GM18858 (cell line): ENCODE results near the gene PTCH1.
A peak's percentile ranks its signal among the peaks of the same experiment; 100 is the strongest.

Experiments
- ATAC-seq: cut with Tn5 transposase; IDR thresholded peaks from one replicate; pipeline ENCODE4 v1.9.1; 2021; ENCODE audit not compliant: unreplicated experiment

The PTCH1 gene

GRCh38 chr9:95513711-95514110 lies 3.1 kb downstream of the PTCH1 start:
- no peak for ATAC-seq

DNA sequence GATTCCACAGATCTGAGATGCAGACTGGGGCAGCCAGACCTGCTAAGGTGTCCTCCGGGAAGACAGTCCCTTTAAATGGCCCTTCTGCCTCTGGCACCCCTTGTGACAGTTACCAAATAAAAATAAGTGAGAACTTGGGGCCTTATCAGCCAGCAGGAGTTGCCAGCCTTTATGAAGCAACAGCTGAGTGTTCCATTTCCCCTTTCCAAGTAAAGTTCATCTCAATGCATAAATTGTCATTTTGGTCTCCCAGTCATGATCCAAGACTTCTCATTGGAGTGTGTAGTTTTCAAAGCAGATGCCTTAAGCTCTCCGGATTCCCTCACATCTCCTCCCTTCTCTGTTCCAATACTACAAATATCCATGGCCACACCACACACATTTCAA lies 4.1 kb downstream of the PTCH1 start:
- ATAC-seq = no peak

DNA sequence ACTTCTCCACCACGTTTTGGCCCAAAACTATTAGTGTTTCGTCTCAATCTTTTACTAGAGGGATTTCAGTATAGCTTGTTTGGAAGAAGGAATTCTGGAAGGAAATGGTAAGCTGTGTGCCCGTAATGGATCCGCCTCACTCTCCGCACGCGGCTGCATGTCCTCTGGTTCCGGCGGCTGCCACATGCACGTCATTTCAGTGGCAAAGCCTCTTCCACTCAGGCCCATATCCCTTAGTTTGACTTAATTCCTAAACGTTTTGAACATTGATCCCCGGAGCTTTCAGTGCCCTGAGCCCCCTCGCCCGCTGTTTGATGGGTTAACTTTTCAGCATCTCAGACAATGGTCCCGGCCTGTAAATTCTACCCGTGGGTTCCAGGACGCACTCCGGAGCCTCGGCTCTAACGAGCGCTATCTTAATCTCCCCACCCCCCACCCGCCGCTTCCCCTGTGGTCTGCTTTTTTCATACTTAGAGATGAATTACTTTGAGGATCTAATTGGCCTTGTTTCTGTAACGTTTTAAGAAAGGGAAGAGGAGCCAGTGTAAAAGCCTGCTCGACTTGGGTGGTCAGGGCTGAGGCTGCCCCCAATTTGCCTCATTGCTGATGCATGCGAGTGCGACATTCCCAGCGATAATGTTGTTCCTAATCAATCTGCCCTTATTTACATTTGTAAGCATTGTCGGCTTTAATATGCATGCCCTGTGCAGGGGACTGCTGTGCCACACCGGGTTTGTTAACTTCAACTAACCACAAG lies 4.6 kb downstream of the PTCH1 start:
- no peak for ATAC-seq

DNA sequence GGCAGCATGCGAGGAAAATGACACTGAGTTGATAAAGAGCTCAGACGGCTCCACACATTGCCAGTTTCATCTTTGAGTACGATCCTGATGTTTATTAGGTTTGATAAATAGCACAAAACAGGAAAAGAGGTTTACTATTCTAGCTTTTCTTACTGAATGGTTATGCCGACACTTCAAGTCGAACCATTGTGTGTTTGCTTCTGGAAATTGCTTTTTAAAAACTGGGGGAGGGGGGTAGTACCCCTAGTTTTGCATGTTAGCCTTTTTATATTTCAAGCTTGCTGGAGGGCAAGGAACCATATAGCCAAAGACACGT lies 5.2 kb downstream of the PTCH1 start:
- ATAC-seq = no peak

DNA sequence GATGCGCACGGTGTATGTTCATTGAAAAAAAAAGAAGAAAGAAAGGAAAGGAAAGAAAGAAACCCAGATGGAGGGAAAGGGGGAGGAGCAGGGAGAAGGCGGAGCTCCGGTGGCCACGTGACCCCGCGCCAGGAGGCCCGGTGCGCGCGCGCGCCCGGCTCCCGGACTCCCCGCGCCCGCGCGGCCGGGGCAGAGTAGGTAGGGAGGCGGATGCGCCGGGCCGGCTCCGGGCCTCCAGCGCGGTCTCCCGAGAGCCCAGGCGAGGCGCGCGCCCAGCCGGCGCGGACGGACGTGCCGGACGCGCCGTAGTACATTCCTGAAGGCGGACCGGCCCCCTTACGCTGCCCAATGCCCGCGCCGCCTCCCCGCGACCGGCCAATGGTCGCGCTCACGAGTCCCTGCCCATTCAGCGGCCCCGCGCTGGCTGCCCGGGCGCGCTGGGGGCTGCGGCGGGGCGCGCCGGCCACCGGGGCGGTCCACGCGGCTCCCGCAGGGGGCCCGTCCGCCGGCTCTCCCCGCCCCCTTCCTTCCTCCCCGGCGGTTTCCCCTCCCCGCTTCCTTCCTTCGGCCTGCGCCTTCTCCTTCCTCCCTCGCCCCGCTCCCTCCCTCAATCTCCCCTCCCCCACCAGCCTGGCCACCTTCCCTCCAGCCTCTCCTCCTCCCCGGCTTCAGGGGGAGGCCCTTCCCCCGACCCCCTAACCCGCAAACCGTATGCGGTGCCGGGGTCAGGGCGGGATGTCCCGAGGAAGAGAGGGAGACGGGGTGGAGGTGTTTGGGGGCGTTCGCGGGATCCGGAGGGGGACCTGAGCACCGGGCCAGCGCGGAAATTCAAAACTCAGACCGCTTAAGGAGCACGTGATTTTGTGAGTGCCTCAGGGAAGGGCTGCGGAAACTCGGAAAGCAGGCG lies 5.8 kb downstream of the PTCH1 start:
- ATAC-seq = peak; percentile 35

GRCh38 chr9:95509851-95510708 lies 6.7 kb downstream of the PTCH1 start:
- ATAC-seq = no peak

DNA sequence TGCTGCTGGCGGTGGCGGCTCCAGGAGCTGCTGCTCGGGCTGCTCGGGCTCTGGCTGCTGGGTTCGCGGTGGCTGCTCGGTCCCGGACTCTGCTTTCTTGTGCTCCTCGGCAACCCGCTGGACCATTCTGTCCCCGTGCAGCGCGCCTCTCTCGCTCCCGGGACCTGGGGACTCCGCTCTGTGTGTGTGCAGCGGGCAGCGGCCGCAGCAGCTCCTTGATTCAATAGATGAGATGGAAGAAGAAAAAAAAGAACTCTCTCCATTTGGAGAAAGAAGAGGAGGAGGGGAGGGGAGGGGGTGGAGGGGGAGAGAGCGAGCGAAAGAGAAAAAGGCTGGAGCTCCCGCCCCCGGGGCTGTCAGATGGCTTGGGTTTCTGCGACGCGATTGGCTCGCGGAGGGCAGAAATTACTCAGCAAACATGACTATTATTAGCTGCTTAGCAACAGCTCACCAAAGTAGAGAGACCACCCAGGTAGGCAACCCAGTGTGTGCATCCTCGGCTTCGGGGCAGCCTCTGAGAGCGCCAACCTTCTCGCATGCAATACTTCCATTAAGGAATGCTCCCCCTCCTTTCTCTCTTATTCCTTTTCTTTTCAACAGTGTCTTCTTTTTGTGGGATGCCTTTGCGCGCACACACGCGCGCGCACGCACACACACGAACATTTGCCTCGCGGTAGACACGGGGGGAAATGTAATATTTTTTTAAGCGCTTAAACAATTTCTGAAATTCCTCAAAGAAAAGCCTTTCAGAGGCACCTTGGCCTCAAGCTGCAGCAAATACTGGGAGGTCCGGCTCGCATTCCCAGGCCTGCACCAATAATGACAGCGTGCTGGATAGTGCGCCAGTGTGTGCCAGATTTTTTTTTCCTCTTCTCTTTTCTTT lies 7.6 kb downstream of the PTCH1 start:
- ATAC-seq = peak; percentile 34

- ATAC-seq = no peak
Measured at GRCh38 chr9:95508242-95508967, 8.4 kb downstream of the PTCH1 start.

DNA sequence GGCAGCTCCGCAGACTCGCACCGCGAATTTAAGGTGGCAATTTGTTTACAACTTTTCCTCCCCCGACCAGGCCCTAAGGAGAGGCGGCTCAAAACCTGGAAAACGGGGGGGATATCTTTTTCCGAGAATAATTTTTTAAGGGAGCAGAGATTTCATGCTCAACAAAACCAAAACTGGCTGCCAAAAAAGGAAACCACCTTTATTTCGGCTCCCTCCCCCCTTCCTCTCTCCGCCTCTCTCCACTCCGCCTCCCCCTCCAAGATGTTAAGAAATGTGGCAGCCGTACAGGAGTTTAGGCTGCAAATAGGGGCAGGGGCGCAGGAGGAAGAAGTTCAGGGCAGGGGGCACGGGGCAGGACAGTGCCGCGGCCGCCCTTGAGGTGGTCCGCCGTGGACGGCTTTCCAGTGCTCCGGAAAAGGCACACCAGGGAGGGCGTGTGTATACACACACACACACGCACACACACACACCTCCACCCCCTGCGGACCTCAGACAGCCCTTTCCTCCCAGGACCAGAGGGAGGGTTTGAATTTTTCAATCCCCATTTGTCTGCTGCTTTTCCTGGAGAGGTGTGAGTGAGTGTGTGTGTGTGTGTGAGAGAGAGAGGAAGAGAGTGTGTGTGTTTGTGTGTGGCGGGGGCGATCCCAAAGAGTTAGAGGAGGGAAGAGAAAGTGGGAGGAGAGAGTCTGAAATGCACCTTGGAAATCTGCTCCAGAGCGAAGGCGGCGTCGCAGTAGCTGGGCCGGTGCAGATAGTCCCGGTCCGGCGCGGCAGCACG lies 9.1 kb downstream of the PTCH1 start:
- no peak for ATAC-seq

DNA sequence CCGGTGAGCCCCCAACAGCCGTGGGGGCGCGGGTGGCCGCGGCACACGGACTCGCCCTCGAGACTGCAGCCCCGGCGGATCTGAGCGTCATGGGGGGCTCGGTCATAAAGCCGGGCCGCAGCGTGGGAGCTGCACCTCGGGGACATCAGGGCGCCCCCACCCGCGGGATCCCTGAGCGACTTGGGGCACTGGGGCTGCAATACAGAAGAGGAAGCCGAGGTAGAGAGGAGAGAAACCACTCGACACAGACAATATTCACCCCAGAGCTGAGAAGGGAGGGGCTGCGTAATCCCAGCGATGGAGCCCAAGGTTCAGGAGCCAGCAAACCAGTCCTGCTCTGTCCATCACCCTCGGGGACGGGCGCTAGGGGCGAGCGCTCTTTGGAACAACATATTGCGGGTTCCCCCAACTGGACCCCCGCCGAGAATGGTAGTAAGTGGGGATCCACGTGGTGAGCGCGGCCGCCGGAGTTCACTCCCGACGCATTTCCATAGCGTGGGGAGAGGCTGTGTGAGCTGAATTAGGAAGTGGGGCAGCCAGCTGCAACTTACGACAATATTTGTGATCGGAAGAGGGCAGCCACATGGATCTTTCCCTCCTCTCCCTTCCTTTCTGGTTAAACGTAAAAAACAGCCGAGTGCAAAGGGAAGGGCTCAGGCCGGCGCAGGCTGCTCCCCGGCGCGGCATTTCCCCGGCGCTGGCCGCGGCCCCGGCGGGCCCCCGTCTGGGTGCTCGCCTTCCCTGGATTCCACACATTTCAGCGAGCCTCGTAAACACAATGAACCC lies 9.9 kb downstream of the PTCH1 start:
- no peak for ATAC-seq

DNA sequence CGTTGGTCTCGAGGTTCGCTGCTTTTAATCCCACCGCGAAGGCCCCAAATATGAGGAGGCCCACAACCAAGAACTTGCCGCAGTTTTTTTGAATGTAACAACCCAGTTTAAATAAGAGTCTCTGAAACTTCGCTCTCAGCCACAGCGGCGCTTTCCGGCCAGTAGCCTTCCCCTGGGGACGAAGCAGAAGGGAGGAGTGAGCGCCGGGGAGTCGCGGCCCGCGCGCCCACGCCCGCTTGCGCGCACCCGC lies 10.4 kb downstream of the PTCH1 start:
- no peak for ATAC-seq

DNA sequence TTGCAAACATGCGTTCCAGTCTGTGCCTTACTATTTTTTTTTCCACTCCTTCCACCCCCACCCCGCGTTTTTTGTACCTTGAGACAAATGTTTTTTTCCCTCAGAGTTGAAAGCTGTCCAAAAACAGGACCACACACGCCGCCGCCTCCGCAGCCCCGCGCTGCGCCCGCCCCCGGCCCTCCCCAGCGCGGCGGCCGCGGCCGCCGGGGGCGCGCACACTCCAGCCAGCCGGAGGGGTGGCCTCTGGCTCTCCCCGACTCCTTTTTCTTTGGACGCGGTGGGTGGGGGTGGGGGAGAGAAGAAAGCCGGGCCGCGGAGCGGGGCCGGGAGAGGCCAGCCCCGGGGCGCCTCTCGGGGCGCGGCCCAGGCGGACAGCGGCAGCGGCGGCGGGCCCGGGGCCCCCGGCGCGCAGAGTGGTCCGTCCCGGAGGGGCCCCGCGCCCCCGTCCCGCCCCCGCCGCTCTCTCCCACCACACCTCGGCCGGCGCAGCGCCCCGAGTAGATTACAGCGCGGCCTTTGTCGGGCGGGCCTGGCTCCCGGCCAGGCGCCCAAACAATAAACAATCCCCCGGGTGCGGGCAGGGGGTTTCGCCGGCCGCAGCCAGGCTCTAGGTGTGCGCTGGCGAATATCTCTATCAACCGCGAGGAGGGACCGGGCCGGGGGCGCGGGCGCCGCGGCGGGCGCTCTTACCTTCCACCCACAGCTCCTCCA lies 10.9 kb downstream of the PTCH1 start:
- no peak for ATAC-seq

DNA sequence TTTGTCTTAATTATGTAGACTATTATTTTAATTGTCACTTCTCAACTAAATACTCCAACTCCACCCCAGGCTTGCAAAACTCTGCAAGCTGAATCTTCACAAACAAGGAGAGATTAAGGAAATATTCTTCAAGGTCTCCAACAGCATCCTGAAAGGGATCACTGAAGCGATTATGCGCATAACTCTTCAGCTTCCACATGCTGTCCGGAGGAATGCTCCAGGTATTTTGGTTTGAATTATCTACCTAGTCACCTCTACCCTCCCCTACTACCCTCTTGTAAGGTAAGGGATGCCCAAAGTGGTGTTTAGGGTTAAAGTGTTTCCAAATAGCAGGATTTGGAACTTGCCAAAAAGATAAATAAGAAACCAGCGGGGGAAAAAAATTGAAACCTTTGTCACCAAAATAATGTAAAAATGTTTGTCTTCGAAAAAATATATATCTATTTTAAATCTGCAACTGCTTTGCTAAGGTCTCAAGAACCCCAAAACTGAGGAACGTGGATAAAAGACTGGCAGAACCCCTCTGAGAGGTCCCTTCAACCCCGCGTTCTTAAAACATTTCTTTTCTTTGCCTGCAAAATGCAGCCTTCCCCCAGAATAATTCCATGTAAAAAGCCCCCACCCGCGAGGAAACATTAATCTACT lies 11.6 kb downstream of the PTCH1 start:
- ATAC-seq = no peak

DNA sequence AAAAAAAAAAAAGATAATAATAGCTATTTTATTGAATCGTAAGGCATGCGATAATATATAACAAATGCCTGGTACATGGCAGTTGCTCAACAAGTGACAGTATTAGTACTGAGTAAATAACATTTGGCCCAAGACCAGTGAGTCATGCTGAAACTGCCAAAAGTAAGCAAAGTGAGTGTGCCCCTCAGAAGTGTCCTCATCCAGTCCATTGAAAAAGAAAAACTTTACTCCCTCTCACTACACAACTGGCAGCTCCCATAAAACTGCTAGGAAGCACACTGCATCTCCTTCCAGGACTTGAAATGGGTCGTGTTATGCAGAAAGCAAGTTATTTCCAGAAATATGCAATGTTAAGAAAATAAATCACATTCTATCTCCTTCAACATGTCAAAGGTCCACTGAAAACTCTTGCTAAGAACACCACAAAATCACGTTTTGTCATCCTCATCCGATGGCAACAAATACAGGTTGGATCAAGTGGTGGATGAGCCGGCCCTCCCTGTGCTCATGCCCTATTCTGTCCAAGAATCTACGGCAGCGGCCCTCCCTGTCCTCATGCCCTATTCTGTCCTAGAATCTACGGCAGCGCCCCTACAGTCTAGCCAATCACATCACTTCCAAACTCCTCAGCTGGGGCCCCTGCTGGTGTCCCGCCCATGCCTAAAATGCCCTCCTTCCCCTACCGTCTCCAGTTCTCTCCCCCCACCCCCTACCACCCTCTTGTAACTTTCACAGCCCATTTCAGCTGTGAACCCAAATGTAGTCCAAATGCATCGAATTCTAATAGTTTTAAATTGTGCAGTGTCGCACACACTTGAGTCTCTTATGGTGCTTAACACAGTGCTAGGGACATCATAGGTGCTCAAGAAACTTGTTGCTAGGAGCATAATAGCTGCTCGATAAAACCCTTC lies 12.5 kb downstream of the PTCH1 start:
- ATAC-seq = no peak

DNA sequence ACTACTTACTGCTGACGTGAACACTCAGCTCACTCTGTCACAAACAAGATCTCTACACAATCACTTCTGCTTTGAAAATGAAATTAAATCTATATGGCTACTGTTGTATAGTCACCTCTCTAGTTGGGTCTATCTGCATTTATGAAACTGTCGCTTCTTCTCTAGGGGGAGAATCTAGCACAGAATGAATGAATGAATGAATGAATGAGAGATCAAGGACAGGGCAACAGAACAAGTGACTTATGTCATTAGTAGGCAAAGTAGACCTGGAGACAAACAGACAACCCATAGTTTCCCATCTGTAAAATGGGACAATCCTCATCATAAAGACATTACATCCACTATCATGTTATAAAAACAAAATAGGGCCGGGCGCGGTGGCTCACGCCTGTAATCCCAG lies 13.4 kb downstream of the PTCH1 start:
- no peak for ATAC-seq

DNA sequence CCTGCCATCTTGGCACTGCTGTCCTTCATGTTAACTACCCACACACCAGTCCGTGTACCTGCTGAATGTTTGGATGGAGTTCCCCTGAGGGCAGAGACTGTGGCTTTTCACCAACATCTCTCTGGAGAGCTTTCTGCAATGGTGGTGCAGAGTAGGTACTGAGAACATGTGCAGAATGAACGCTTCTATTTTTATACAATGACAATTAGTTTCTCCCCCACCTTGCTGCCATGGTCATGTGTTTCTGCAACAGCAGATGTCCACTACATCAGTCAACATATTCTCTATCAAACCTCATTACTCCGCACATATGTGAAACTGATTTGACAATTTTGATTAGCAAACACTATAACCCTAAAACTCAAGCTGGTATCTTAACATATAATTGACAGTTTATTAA lies 14.5 kb downstream of the PTCH1 start:
- no peak for ATAC-seq

DNA sequence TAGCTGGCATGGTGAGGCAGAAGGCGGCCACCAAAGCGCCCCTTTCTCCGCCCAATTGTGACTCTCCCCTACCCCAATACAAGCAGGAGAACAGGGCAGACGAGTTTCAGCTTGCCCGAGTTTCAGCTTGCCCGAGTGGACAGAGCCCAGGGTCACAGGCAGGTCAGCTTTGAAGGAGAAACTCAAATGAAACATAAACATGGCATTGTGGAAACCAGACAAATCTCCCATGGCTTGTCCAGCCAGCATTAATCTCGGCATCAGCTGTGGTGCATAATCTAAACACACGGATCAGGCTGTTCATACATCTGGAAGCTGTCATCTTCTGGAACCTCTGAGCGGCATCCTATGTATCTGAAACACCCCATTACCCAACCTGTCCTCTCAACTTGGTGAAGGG lies 16.9 kb downstream of the PTCH1 start:
- no peak for ATAC-seq
